HEK293 (cell line): Measurements from ENCODE around the gene SPDYE6.

Source experiments
- CTCF ChIA-PET: fragments of 350-600 bp; formaldehyde crosslinking; extraction: SDS; loops from one replicate; lab custom pipeline; 2021; ENCODE audit warnings: antibody characterized with exemption; lab: Yijun Ruan, JAX
- POLR2A ChIA-PET: fragments of 300-600 bp; formaldehyde crosslinking; extraction: SDS; loops from one replicate; lab custom pipeline; 2020; ENCODE audit warnings: antibody characterized with exemption, inconsistent platforms; lab: Yijun Ruan, JAX
- H3K27ac ChIP-seq: fragments of 200-500 bp; sonication (Bioruptor generic); 2 replicates; pipeline ENCODE4 v1.5.1; 2014; ENCODE audit warnings: low read depth, low read length, control low read depth, inconsistent platforms; ENCODE audit errors: extremely low read depth
- H3K36me3 ChIP-seq, 2 experiments: fragments of 200-500 bp in 1 of 2; sonication (Bioruptor generic) in 1 of 2; 1 replicate in 1 of 2; 2 replicates in 1 of 2; pipeline ENCODE4 v1.5.1; 2014 to 2017; ENCODE audit warnings: inconsistent platforms in 2 of 2, low read length in 2 of 2; ENCODE audit not compliant: control insufficient read depth in 2 of 2, insufficient read depth in 1 of 2
- H3K4me1 ChIP-seq: fragments of 200-500 bp; sonication (Bioruptor generic); 2 replicates; pipeline ENCODE4 v1.5.1; 2014; ENCODE audit warnings: mild to moderate bottlenecking, low read length, inconsistent platforms; ENCODE audit not compliant: control insufficient read depth, insufficient read depth
- H3K4me3 ChIP-seq: 2 replicates; pipeline ENCODE4 v1.5.1; 2011; ENCODE audit warnings: low read depth, mild to moderate bottlenecking, control low read depth, low read length, moderate library complexity
- H3K9me3 ChIP-seq: fragments of 200-500 bp; sonication (Bioruptor generic); 2 replicates; pipeline ENCODE4 v1.5.1; 2014; ENCODE audit warnings: low read depth, low read length, inconsistent platforms; ENCODE audit not compliant: control insufficient read depth, insufficient read depth
- EGR2 ChIP-seq: fragments of 450-650 bp; formaldehyde crosslinking; IDR thresholded peaks from 2 replicates; pipeline ENCODE4 v1.5.1; 2016; ENCODE audit warnings: low read depth, missing biosample characterization, missing genetic modification characterization
- GLI4 ChIP-seq: fragments of 450-650 bp; formaldehyde crosslinking; IDR thresholded peaks from 2 replicates; pipeline ENCODE4 v1.5.1; 2016; ENCODE audit warnings: missing biosample characterization, missing genetic modification characterization
- IKZF3 ChIP-seq: fragments of 450-650 bp; IDR thresholded peaks from 2 replicates; pipeline ENCODE4 v1.5.0; 2018; ENCODE audit warnings: missing biosample characterization, mild to moderate bottlenecking, missing genetic modification characterization, moderate library complexity
- MZF1 ChIP-seq: fragments of 450-650 bp; formaldehyde crosslinking; IDR thresholded peaks from 2 replicates; pipeline ENCODE4 v1.5.1; 2017; ENCODE audit warnings: missing biosample characterization, missing genetic modification characterization, borderline replicate concordance
- PATZ1 ChIP-seq: fragments of 450-650 bp; formaldehyde crosslinking; IDR thresholded peaks from 2 replicates; pipeline ENCODE4 v1.5.1; 2016; ENCODE audit warnings: missing biosample characterization, missing genetic modification characterization
- PRDM10 ChIP-seq: fragments of 450-650 bp; formaldehyde crosslinking; IDR thresholded peaks from 2 replicates; pipeline ENCODE4 v1.5.1; 2016; ENCODE audit warnings: missing biosample characterization, missing genetic modification characterization
- ZBTB48 ChIP-seq: fragments of 450-650 bp; formaldehyde crosslinking; IDR thresholded peaks from 2 replicates; pipeline ENCODE4 v1.5.1; 2016; ENCODE audit warnings: missing biosample characterization, missing genetic modification characterization
- ZBTB8A ChIP-seq: fragments of 450-650 bp; formaldehyde crosslinking; IDR thresholded peaks from 2 replicates; pipeline ENCODE4 v1.5.1; 2016; ENCODE audit warnings: missing biosample characterization, missing genetic modification characterization
- ZIC2 ChIP-seq: fragments of 450-650 bp; formaldehyde crosslinking; IDR thresholded peaks from 2 replicates; pipeline ENCODE4 v1.5.1; 2016; ENCODE audit warnings: missing biosample characterization, missing genetic modification characterization
- ZNF114 ChIP-seq: fragments of 450-650 bp; formaldehyde crosslinking; IDR thresholded peaks from 2 replicates; pipeline ENCODE4 v1.5.0; 2017; ENCODE audit warnings: missing biosample characterization, missing genetic modification characterization
- ZNF155 ChIP-seq: fragments of 450-650 bp; formaldehyde crosslinking; IDR thresholded peaks from 2 replicates; pipeline ENCODE4 v1.5.1; 2016; ENCODE audit warnings: missing biosample characterization, missing genetic modification characterization
- ZNF214 ChIP-seq: fragments of 450-650 bp; formaldehyde crosslinking; IDR thresholded peaks from 2 replicates; pipeline ENCODE4 v1.5.1; 2017; ENCODE audit warnings: missing biosample characterization, mild to moderate bottlenecking, missing genetic modification characterization, borderline replicate concordance
- ZNF23 ChIP-seq: fragments of 450-650 bp; formaldehyde crosslinking; IDR thresholded peaks from 2 replicates; pipeline ENCODE4 v1.5.1; 2016; ENCODE audit warnings: missing biosample characterization, missing genetic modification characterization, borderline replicate concordance
- ZNF404 ChIP-seq: fragments of 450-650 bp; formaldehyde crosslinking; IDR thresholded peaks from 2 replicates; pipeline ENCODE4 v1.5.1; 2017; ENCODE audit warnings: missing biosample characterization, missing genetic modification characterization
- ZNF76 ChIP-seq: fragments of 450-650 bp; formaldehyde crosslinking; IDR thresholded peaks from 2 replicates; pipeline ENCODE4; 2016; ENCODE audit warnings: low read depth, missing biosample characterization, missing genetic modification characterization, borderline replicate concordance
- ZNF830 ChIP-seq: fragments of 450-650 bp; IDR thresholded peaks from 2 replicates; pipeline ENCODE4 v1.5.0; 2018; ENCODE audit warnings: missing biosample characterization, missing genetic modification characterization, low read depth, mild to moderate bottlenecking, moderate library complexity
- ZSCAN30 ChIP-seq: fragments of 450-650 bp; IDR thresholded peaks from 2 replicates; pipeline ENCODE4 v1.5.1; 2018; ENCODE audit warnings: missing biosample characterization, mild to moderate bottlenecking, missing genetic modification characterization, moderate library complexity
- TF ChIP-seq, protein P1 (sequence below): fragments of 450-650 bp; formaldehyde crosslinking; IDR thresholded peaks from 2 replicates; pipeline ENCODE4 v1.5.1; 2016; ENCODE audit warnings: missing biosample characterization, missing genetic modification characterization, borderline replicate concordance
- TF ChIP-seq, protein P2 (sequence below): fragments of 450-650 bp; formaldehyde crosslinking; IDR thresholded peaks from 2 replicates; pipeline ENCODE4 v1.5.1; 2017; ENCODE audit warnings: missing biosample characterization, mild to moderate bottlenecking, missing genetic modification characterization, moderate library complexity
- TF ChIP-seq, protein P3 (sequence below): fragments of 450-650 bp; formaldehyde crosslinking; IDR thresholded peaks from 2 replicates; pipeline ENCODE4 v1.5.1; 2016; ENCODE audit warnings: missing biosample characterization, missing genetic modification characterization, low read depth

The SPDYE6 gene

DNA sequence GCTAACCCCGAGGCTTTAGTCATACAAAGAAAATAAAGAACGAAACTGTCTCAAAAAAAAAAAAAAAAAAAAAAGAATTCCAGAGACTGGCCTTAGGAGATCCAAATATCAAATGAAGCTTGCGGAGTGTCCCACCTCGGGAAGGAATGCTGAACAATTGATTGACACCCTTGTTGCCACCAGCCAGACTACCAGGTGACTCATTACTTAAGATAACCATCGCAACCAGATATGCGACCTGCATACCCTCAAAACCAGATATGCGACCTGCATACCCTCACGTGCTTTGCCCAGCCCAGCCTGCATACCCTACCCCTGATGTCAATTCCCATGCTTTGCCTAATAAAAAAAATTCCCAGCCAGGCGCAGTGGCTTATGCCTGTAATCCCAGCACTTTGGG is 37.2 kb upstream of the SPDYE6 start:
- no peak for TF ChIP-seq IKZF3 (tag by site-specific recombination)
- TF ChIP-seq ZNF23 (tag by site-specific recombination) = no peak
- TF ChIP-seq, protein P1, sequence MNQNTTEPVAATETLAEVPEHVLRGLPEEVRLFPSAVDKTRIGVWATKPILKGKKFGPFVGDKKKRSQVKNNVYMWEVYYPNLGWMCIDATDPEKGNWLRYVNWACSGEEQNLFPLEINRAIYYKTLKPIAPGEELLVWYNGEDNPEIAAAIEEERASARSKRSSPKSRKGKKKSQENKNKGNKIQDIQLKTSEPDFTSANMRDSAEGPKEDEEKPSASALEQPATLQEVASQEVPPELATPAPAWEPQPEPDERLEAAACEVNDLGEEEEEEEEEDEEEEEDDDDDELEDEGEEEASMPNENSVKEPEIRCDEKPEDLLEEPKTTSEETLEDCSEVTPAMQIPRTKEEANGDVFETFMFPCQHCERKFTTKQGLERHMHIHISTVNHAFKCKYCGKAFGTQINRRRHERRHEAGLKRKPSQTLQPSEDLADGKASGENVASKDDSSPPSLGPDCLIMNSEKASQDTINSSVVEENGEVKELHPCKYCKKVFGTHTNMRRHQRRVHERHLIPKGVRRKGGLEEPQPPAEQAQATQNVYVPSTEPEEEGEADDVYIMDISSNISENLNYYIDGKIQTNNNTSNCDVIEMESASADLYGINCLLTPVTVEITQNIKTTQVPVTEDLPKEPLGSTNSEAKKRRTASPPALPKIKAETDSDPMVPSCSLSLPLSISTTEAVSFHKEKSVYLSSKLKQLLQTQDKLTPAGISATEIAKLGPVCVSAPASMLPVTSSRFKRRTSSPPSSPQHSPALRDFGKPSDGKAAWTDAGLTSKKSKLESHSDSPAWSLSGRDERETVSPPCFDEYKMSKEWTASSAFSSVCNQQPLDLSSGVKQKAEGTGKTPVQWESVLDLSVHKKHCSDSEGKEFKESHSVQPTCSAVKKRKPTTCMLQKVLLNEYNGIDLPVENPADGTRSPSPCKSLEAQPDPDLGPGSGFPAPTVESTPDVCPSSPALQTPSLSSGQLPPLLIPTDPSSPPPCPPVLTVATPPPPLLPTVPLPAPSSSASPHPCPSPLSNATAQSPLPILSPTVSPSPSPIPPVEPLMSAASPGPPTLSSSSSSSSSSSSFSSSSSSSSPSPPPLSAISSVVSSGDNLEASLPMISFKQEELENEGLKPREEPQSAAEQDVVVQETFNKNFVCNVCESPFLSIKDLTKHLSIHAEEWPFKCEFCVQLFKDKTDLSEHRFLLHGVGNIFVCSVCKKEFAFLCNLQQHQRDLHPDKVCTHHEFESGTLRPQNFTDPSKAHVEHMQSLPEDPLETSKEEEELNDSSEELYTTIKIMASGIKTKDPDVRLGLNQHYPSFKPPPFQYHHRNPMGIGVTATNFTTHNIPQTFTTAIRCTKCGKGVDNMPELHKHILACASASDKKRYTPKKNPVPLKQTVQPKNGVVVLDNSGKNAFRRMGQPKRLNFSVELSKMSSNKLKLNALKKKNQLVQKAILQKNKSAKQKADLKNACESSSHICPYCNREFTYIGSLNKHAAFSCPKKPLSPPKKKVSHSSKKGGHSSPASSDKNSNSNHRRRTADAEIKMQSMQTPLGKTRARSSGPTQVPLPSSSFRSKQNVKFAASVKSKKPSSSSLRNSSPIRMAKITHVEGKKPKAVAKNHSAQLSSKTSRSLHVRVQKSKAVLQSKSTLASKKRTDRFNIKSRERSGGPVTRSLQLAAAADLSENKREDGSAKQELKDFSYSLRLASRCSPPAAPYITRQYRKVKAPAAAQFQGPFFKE (tag by site-specific recombination) = no peak
- no peak for TF ChIP-seq ZBTB48 (tag by site-specific recombination)
- TF ChIP-seq, protein P2, sequence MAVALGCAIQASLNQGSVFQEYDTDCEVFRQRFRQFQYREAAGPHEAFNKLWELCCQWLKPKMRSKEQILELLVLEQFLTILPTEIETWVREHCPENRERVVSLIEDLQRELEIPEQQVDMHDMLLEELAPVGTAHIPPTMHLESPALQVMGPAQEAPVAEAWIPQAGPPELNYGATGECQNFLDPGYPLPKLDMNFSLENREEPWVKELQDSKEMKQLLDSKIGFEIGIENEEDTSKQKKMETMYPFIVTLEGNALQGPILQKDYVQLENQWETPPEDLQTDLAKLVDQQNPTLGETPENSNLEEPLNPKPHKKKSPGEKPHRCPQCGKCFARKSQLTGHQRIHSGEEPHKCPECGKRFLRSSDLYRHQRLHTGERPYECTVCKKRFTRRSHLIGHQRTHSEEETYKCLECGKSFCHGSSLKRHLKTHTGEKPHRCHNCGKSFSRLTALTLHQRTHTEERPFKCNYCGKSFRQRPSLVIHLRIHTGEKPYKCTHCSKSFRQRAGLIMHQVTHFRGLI = no peak
- no peak for TF ChIP-seq ZNF404
- TF ChIP-seq ZNF114 (tag by site-specific recombination) = no peak
- TF ChIP-seq, protein P3, sequence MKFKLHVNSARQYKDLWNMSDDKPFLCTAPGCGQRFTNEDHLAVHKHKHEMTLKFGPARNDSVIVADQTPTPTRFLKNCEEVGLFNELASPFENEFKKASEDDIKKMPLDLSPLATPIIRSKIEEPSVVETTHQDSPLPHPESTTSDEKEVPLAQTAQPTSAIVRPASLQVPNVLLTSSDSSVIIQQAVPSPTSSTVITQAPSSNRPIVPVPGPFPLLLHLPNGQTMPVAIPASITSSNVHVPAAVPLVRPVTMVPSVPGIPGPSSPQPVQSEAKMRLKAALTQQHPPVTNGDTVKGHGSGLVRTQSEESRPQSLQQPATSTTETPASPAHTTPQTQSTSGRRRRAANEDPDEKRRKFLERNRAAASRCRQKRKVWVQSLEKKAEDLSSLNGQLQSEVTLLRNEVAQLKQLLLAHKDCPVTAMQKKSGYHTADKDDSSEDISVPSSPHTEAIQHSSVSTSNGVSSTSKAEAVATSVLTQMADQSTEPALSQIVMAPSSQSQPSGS (tag by site-specific recombination) = no peak
- TF ChIP-seq ZNF214 (tag by site-specific recombination) = no peak
- TF ChIP-seq ZBTB8A (tag by site-specific recombination) = no peak
- TF ChIP-seq ZIC2 (tag by site-specific recombination) = no peak
- TF ChIP-seq ZNF155 (tag by site-specific recombination) = no peak
- no peak for TF ChIP-seq ZNF830 (tag by site-specific recombination)
- TF ChIP-seq PATZ1 (tag by site-specific recombination) = no peak
- TF ChIP-seq GLI4 (tag by site-specific recombination) = no peak
- no peak for TF ChIP-seq ZSCAN30
- TF ChIP-seq MZF1 = no peak
- TF ChIP-seq ZNF76 = no peak
- TF ChIP-seq EGR2 = no peak
- no peak for TF ChIP-seq PRDM10 (tag by site-specific recombination)
- no peaks in the 10 kb centered on the region for H3K9me3 ChIP-seq
- ChIA-PET POLR2A (interaction anchor here (0.7 kb wide), 2 partner anchors 109 to 131 kb away, joined by 3 to 4 read pairs; no protein-coding TSS in a partner anchor), CTCF (interaction anchor here (0.5 to 7.0 kb wide), 5 partner anchors 11 to 903 kb away, joined by 3 to 89 read pairs (median 3); no protein-coding TSS in a partner anchor)
- no peak overlapping the region for H3K27ac ChIP-seq
- no peak overlapping the region for H3K4me3 ChIP-seq
- no peaks in the 10 kb centered on the region for H3K4me1 ChIP-seq
- H3K36me3 ChIP-seq = peaks cover 9 to 20% of the 10 kb centered on the region in 2 experiments
